Thoracic aorta (tissue), 2 donors: Measurements from ENCODE around the gene TXNDC12. TPM values are rescaled to one million over a fixed set of nuclear protein-coding genes. Genes with fewer than 3 reads are reported as not detected.
A peak's percentile ranks its signal among the peaks of the same experiment; 100 is the strongest.
"Not testable (repeated sequence)": the region's sequence is repeated elsewhere in the genome, so short reads cannot be mapped to it uniquely, and the experiment has no call there.

Experiments
- ATAC-seq: fragments of 150-250 bp; one replicate; pipeline ENCODE4 v1.8.0; 2017; ENCODE audit warnings: low read depth; ENCODE audit not compliant: insufficient number of reproducible peaks, low FRiP score
- DNase-seq: peaks from one replicate; pipeline ENCODE4 v3.0.0-alpha.2; 2020; ENCODE audit warnings: low spot score
- H3K27ac ChIP-seq, 2 donors: fragments of 200-600 bp; sonication (generic); 1 replicate in 1 of 2; 2 replicates in 1 of 2; pipeline ENCODE4 v1.5.1; 2016; ENCODE audit warnings: mild to moderate bottlenecking in 2 of 2, moderate library complexity in 2 of 2
- H3K27me3 ChIP-seq: fragments of 200-600 bp; sonication (generic); replicated peaks from 2 replicates; pipeline ENCODE4 v1.6.0; 2016; ENCODE audit warnings: mild to moderate bottlenecking; ENCODE audit not compliant: insufficient read depth
- H3K36me3 ChIP-seq: fragments of 200-600 bp; sonication (generic); one replicate; pipeline ENCODE4 v1.5.1; 2016
- H3K4me1 ChIP-seq, 2 donors: fragments of 200-600 bp; sonication (generic); 1 replicate in 1 of 2; 2 replicates in 1 of 2; pipeline versions ENCODE4 v1.5.1 to v1.6.0; 2016; ENCODE audit warnings: low read depth in 2 of 2, mild to moderate bottlenecking in 1 of 2; ENCODE audit not compliant: control insufficient read depth in 1 of 2
- H3K4me3 ChIP-seq: fragments of 200-600 bp; sonication (generic); 2 replicates; pipeline ENCODE4 v1.5.1; 2016; ENCODE audit warnings: mild to moderate bottlenecking
- H3K9me3 ChIP-seq: fragments of 200-600 bp; sonication (generic); 2 replicates; pipeline ENCODE4 v1.5.1; 2016
- total RNA-seq, 2 donors: library from RNA; depleted of rRNA; stranded (reverse); fragments of >200 nt; gene quantifications; one replicate each; pipeline versions ENCODE4 v1.1.0 to v1.2.3, GENCODE V29; 2016
- TF ChIP-seq, protein P1 (sequence below): fragments of 200-600 bp; sonication (generic); IDR thresholded peaks from one replicate; pipeline ENCODE4 v1.5.1; 2019; ENCODE audit warnings: antibody characterized with exemption

Gene TXNDC12
- 10 to 100 TPM; 22.3 to 53.8 TPM for total RNA-seq

DNA sequence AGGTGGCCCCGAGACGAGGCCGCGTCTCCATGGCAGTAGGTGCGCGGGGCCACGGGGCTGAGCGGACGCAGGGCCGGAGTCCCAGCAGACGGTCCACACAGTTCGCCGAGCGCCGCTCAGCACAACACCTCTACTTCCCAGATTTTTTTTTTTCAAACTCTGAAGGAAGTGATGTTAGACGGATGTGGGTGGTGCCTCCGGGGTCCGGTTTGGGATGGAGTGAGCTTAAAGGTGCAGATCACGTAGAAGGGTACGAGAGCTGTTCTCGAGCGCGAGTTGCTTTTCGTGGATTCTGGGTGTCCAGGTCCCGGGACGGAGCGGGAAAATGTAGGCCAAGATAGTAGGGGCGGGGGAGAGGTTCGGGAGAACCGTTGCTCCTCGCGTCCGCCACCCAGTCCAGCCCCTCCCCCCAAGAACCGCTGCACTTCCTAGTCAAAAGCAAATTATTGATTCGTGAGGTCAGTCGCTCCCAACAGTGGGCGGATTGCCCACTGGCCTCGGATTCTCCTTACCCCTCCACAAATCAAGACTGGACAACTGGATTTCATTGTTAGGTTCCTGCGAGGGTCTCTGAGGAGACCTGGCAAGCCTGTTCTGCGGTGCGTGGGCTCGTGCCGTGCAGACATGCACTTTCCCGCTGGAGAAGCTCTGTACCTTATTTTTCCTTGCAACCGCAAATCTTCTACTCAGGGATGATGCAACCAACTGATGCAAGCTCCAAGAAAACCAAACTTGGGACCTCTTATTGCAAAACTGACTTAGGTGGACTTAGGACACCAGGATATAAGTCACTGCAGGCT is at the start of gene TXNDC12:
TXNDC12 (minus strand) TSS at position 126 of the 800 bp plus-strand sequence; CDS start at position 31, 95 bp downstream.
- peak; percentile 67 for ATAC-seq
- Histone ChIP-seq H3K4me3 (peak within 1 kb of the TSS; percentile 83), H3K27ac (peak within 1 kb of the TSS; percentile 67 to 82), H3K36me3 (peaks cover 1% of the 10 kb centered on the region), H3K27me3 (no peaks in the 10 kb centered on the region), H3K4me1 (peaks cover 12 to 46% of the 10 kb centered on the region in 2 donors), H3K9me3 (no peaks in the 10 kb centered on the region)
- TF ChIP-seq, protein P1, sequence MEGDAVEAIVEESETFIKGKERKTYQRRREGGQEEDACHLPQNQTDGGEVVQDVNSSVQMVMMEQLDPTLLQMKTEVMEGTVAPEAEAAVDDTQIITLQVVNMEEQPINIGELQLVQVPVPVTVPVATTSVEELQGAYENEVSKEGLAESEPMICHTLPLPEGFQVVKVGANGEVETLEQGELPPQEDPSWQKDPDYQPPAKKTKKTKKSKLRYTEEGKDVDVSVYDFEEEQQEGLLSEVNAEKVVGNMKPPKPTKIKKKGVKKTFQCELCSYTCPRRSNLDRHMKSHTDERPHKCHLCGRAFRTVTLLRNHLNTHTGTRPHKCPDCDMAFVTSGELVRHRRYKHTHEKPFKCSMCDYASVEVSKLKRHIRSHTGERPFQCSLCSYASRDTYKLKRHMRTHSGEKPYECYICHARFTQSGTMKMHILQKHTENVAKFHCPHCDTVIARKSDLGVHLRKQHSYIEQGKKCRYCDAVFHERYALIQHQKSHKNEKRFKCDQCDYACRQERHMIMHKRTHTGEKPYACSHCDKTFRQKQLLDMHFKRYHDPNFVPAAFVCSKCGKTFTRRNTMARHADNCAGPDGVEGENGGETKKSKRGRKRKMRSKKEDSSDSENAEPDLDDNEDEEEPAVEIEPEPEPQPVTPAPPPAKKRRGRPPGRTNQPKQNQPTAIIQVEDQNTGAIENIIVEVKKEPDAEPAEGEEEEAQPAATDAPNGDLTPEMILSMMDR = no peak
- peak; percentile 49 for DNase-seq

DNA sequence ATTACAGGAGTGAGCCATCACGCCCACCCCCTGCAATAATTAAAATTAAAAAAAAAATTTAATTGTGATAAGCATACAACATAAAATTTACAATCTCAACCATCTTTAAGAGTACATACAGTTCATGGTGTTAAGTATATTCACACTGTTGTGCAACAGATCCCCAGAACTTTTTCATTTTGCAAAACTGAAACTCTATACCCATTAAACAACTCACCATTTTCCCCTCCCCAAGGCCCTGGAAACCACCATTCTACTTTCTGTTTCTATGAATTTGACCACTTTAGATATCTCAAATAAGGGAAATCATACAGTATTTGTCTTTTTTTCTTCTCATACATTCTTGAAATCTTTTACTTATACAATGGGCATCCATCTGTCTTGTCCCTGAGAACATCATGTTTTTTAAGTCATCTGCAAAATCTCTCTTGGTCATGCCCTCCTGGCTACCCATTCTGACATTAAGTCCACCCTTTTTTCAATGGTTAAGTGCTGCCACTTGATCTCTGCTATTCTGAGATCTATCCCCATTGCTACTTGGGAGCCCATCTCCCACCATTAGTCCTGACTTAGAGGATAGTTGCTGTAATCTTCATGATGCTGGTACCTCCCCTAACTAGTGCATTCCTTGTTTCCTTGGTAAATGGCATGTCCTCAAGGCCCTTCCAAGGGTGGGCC is 47.5 kb upstream of the TXNDC12 start:
- TF ChIP-seq, protein P1 = no peak
- no peak overlapping the region for H3K4me3 ChIP-seq
- H3K4me1 ChIP-seq = no peaks in the 10 kb centered on the region
- H3K36me3 ChIP-seq = no peaks in the 10 kb centered on the region
- ATAC-seq = no peak
- no peaks in the 10 kb centered on the region for H3K9me3 ChIP-seq
- H3K27ac ChIP-seq = no peak overlapping the region
- H3K27me3 ChIP-seq = no peaks in the 10 kb centered on the region
- no peak for DNase-seq

DNA sequence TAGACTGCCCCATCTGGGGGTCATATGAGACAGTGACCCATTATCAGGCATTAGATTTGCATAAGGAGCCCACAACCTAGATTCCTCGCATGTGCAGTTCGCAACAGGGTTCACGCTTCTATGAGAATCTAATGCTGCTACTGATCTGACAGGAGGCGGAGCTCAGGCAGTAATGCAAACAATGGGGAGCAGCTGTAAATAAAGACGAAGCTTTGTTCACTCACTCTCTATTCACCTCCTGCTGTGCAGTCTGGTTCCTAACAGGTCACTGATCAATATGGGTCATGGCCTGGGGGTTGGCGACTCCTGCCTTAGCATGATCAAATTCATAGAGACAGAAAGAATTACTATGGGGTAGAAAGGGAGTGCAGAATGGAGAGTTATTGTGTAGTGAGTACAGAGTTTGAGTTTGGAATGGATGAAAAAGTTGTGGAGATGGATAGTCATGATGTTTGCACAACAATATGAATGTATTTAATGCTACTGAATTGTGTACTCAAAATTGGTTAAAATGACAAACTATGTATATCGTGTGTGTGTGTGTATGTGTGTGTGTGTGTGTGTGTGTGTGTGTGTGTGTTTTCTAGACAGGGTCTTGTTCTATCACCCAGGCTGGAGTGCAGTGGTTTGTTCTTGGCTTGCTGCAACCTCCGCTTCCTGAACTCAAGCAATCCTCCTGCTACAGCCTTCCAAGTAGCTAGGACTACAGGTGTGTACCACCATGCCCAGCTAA is 43.3 kb upstream of the TXNDC12 start:
- TF ChIP-seq, protein P1 = no peak
- H3K9me3 ChIP-seq = no peaks in the 10 kb centered on the region
- DNase-seq (no peak), ATAC-seq (no peak)
- H3K27ac ChIP-seq = no peak overlapping the region
- no peaks in the 10 kb centered on the region for H3K36me3 ChIP-seq
- H3K4me3 ChIP-seq = no peak overlapping the region
- no peaks in the 10 kb centered on the region for H3K27me3 ChIP-seq
- no peaks in the 10 kb centered on the region for H3K4me1 ChIP-seq

DNA sequence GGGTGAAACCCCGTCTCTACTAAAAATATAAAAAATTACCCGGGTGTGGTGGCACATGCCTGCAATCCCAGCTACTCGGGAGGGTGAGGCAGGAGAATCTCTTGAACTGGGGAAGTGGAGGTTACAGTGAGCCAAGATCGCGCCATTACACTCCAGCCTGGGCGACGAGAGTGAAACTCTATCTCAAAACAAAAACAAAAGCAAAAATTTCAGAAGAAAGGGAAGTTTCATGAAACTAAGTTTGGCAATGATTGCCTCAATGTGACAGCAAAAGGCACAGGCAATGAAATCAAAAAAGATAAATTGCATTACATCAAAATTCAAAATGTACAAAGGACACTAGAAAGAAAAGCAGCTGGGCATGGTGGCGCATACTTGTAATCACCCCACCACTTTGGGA is 41.2 kb upstream of the TXNDC12 start:
- Histone ChIP-seq H3K9me3 (no peaks in the 10 kb centered on the region), H3K36me3 (no peaks in the 10 kb centered on the region)
- ATAC-seq = no peak

DNA sequence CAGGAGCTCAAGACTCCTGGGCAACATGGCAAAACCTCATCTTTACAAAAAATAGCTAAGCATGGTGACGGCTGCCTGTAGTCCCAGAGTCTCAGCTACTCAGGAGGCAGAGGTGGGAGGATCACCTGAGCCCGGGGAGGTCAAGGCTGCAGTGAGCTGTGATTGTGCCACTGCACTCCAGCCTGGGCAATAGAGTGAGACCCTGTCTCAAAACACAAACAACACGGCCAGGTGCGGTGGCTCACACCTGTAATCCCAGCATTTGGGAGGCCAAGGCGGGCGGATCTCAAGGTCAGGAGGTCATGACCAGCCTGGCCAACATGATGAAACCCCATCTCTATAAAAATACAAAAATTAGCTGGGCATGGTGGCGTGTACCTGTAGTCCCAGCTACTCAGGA is 39.3 kb upstream of the TXNDC12 start:
- ATAC-seq, H3K4me3 ChIP-seq, H3K27ac ChIP-seq, H3K27me3 ChIP-seq, DNase-seq, H3K4me1 ChIP-seq, H3K9me3 ChIP-seq, H3K36me3 ChIP-seq: not testable (repeated sequence)

More for the DNA sequence above, 41.2 kb upstream of the TXNDC12 start:
- DNase-seq = no peak
- no peak overlapping the region for H3K27ac ChIP-seq
- no peaks in the 10 kb centered on the region for H3K27me3 ChIP-seq
- TF ChIP-seq, protein P1 = no peak
- no peaks in the 10 kb centered on the region for H3K4me1 ChIP-seq
- no peak overlapping the region for H3K4me3 ChIP-seq

DNA sequence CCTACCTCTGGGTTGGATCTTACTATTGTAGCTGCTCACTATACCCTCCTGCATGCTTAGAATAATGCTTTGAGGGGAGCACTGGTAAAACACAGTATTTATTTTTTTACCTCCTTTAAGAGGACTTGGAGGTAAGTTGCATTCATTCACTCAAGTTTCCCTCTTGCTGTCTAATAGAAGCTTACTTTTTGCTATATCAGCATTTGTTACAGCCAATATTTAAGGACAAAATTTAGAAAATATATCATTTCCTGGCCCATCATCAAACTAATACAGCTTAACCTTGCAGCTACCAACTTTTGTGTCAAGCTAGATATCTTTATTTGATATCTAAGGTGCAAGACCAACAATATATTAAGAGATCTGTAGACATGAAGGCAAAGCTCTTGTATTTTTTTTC is 32.9 kb upstream of the TXNDC12 start:
- not testable (repeated sequence) for ATAC-seq, H3K4me3 ChIP-seq, H3K9me3 ChIP-seq, H3K27ac ChIP-seq, H3K27me3 ChIP-seq, H3K4me1 ChIP-seq, H3K36me3 ChIP-seq, DNase-seq
